Tibial nerve (tissue), 4 donors: ENCODE results near the gene LPCAT3.

Experiments
- EP300 ChIP-seq, 2 donors: sonication (generic); formaldehyde crosslinking; IDR thresholded peaks; one replicate each; pipeline ENCODE4 v1.6.1; 2017; ENCODE audit warnings: antibody characterized with exemption in 2 of 2, mild to moderate bottlenecking in 1 of 2
- POLR2A ChIP-seq, 2 donors: fragments of 450-650 bp; IDR thresholded peaks; one replicate each; pipeline ENCODE4 v1.6.1; 2017; ENCODE audit warnings: antibody characterized with exemption in 2 of 2, mild to moderate bottlenecking in 2 of 2, moderate library complexity in 2 of 2
- TF ChIP-seq, protein P1 (sequence below), 5 experiments: fragments of 200-600 bp in 3 of 5; fragments of 450-650 bp in 2 of 5; sonication (generic) in 3 of 5; IDR thresholded peaks; one replicate each; pipeline ENCODE4 v1.5.1; 2016 to 2019; ENCODE audit warnings: antibody characterized with exemption in 5 of 5, mild to moderate bottlenecking in 3 of 5, moderate library complexity in 2 of 5

DNA sequence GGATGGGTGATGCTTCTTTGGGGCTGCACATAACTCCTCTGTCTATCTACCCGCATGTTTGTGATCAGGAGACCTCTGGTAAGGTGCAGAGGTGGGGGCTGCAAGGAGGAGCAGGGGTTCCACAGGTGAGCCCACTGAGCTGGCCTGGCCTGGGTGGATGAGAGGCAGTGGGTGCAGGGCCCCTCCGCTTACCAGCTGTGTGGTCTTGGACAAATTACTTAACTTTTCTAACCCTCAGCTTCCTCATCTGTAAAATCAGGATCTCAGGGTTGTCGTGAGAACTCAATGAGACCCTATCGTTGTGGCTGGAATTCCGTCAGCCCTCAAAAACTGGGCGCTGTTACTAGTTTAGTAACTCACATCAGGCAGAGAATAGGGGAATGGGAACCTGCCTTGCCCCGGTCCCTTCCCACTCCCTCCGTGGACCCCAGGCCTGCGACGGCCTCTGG is 59.6 kb downstream of the LPCAT3 start:
- TF ChIP-seq POLR2A (IDR thresholded peaks at IDR 0.05) (no peak), EP300 (IDR thresholded peaks at IDR 0.05) (no peak)
- TF ChIP-seq, protein P1, sequence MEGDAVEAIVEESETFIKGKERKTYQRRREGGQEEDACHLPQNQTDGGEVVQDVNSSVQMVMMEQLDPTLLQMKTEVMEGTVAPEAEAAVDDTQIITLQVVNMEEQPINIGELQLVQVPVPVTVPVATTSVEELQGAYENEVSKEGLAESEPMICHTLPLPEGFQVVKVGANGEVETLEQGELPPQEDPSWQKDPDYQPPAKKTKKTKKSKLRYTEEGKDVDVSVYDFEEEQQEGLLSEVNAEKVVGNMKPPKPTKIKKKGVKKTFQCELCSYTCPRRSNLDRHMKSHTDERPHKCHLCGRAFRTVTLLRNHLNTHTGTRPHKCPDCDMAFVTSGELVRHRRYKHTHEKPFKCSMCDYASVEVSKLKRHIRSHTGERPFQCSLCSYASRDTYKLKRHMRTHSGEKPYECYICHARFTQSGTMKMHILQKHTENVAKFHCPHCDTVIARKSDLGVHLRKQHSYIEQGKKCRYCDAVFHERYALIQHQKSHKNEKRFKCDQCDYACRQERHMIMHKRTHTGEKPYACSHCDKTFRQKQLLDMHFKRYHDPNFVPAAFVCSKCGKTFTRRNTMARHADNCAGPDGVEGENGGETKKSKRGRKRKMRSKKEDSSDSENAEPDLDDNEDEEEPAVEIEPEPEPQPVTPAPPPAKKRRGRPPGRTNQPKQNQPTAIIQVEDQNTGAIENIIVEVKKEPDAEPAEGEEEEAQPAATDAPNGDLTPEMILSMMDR (IDR thresholded peaks at IDR 0.05): no peak
